ENCODE data around the gene LYPD5. TPM values are rescaled to one million over a fixed set of nuclear protein-coding genes. Genes with fewer than 3 reads are reported as not detected.

Gene LYPD5
- total and polyA plus RNA-seq, 2 of the 8 experiments (the other 6 are each of a cell fraction or from before 2014, with no cell fraction given) = 0.74 to 4.3 TPM

GRCh38 chr19:43782689-43783231 lies 19.5 kb downstream of the LYPD5 start:
- peaks cover 0 to 4% of the 10 kb centered on the region in 2 experiments for H4K20me1 ChIP-seq (replicated peaks in 1 of 2; ENCODE audit: control insufficient read depth in 1 of 2, insufficient read depth in 2 of 2, low read length in 2 of 2)
- peak overlapping the region; percentile 87 for H4K91ac ChIP-seq (replicated peaks; ENCODE audit: insufficient read length, low read length)
- H3K23me2 ChIP-seq (ENCODE audit: low read depth, low read length) = 0 out of 2 replicates have a peak, but pooled peaks cover 2% of the 10 kb centered on the region
- H3K4me2 ChIP-seq (ENCODE audit: insufficient read depth in 1 of 2, low read depth in 2 of 2, low read length in 2 of 2) = no peak overlapping the region
- H3K4me3 ChIP-seq (ENCODE audit: extremely low read depth in 1 of 4, insufficient read depth in 2 of 4, low read depth in 3 of 4, low read length in 4 of 4) = no peak overlapping the region
- H3K9me3 ChIP-seq (ENCODE audit: insufficient read depth in 2 of 2, low read depth in 1 of 2, low read length in 1 of 2) = no peaks in the 10 kb centered on the region
- ChIA-PET POLR2A (ENCODE audit: partially characterized antibody) (no interaction called here), CTCF (ENCODE audit: partially characterized antibody) (interaction anchor here (37.0 kb wide), 1 partner anchor 26 kb away, joined by 703 read pairs; the partner anchor contains the start of gene SMG9)
- WGBS, 2 experiments (ENCODE audit: extremely low coverage in 1 of 2, insufficient coverage in 1 of 2, insufficient read length in 1 of 2, insufficient replicate concordance in 2 of 2, low coverage in 1 of 2, low lambda C conversion rate in 2 of 2, missing lambda C conversion rate in 1 of 2) = 87% methylated on average over 19 of the region's 24 CpGs; no CpG with 5 or more reads in 1 of the 2 experiments
- DNase-seq (ENCODE audit: low read depth in 1 of 2, low spot score in 2 of 2) = no peak
- H2BK120ac ChIP-seq (replicated peaks; ENCODE audit: low read depth, low read length) = no peak overlapping the region
- no peak overlapping the region for H2BK20ac ChIP-seq (ENCODE audit: low read length)
- no peaks in the 10 kb centered on the region; a peak in 1 of 7 replicates for H3K27me3 ChIP-seq (replicated peaks in 1 of 4; ENCODE audit: control insufficient read depth in 3 of 4, extremely low read depth in 1 of 4, insufficient read depth in 3 of 4, low read length in 3 of 4)
- H2BK12ac ChIP-seq (ENCODE audit: low read depth, low read length) = peak overlapping the region; percentile 84; the same call in 1 of the 2 replicates
- H2AFZ ChIP-seq (ENCODE audit: low read length) = no peak overlapping the region
- H3K79me1 ChIP-seq (ENCODE audit: low read depth, low read length) = no peaks in the 10 kb centered on the region; the same call in 1 of the 2 replicates
- H2AK5ac ChIP-seq (ENCODE audit: low read depth, low read length) = 0 out of 2 replicates have a peak overlapping the region, but pooled peaks have one; percentile 40
- no peak overlapping the region for H3K4ac ChIP-seq (replicated peaks; ENCODE audit: insufficient read length, low read depth, low read length)
- H3K4me1 ChIP-seq (replicated peaks in 1 of 4; ENCODE audit: control insufficient read depth in 3 of 4, insufficient read depth in 4 of 4, low read length in 3 of 4) = peaks cover 0 to 9% (median 5%) of the 10 kb centered on the region in 4 experiments; a peak in 5 of 7 replicates
- no peak overlapping the region for H3K9ac ChIP-seq (replicated peaks in 1 of 4; ENCODE audit: extremely low read depth in 1 of 4, low read depth in 3 of 4, low read length in 3 of 4)
- no peak overlapping the region for H3K27ac ChIP-seq (ENCODE audit: low read depth, low read length)
- H3K36me3 ChIP-seq (ENCODE audit: control insufficient read depth in 2 of 4, insufficient read depth in 4 of 4, low read length in 3 of 4) = no peaks in the 10 kb centered on the region
- FAIRE-seq = no peak
- TF ChIP-seq BCL11A (IDR thresholded peaks at IDR 0.05; ENCODE audit: low read depth in 2 of 2, low read length in 2 of 2) (no peak), TCF12 (IDR thresholded peaks at IDR 0.05; ENCODE audit: low read depth, low read length) (no peak), SP1 (IDR thresholded peaks at IDR 0.05; ENCODE audit: low read depth, low read length) (no peak), TAF1 (IDR thresholded peaks at IDR 0.05; ENCODE audit: low read depth, low read length) (no peak), CHD1 (IDR thresholded peaks at IDR 0.05; ENCODE audit: low read depth, low read length) (no peak), CBX8 (IDR thresholded peaks at IDR 0.05; ENCODE audit: borderline replicate concordance, low read depth, low read length) (no peak), FOSL1 (IDR thresholded peaks at IDR 0.05; ENCODE audit: insufficient read depth, low read depth, low read length) (no peak), SUZ12 (IDR thresholded peaks at IDR 0.05; ENCODE audit: low read length) (no peak), POLR2A (IDR thresholded peaks at IDR 0.05; ENCODE audit: control extremely low read depth in 1 of 2, low read depth in 2 of 2, low read length in 2 of 2) (no peak), ASH2L (IDR thresholded peaks at IDR 0.05; ENCODE audit: low read length) (no peak), SP2 (IDR thresholded peaks at IDR 0.05; ENCODE audit: low read length) (no peak), E2F6 (IDR thresholded peaks at IDR 0.05) (no peak), RNF2 (IDR thresholded peaks at IDR 0.05; ENCODE audit: borderline replicate concordance, low read depth, low read length, missing control alignments, poor library complexity, severe bottlenecking) (no peak), SIX5 (IDR thresholded peaks at IDR 0.05; ENCODE audit: low read depth, low read length) (no peak)
- no peak overlapping the region for H4K8ac ChIP-seq (ENCODE audit: extremely low read depth, insufficient read depth, low read length)
- no peak overlapping the region for H3K23ac ChIP-seq (ENCODE audit: insufficient read length)
- peak overlapping the region; percentile 87 for H2BK5ac ChIP-seq (ENCODE audit: low read depth, low read length)
- no peak overlapping the region for H3K14ac ChIP-seq (ENCODE audit: insufficient read length)
- no peak overlapping the region for H3K56ac ChIP-seq (replicated peaks; ENCODE audit: insufficient read length, low read depth, low read length)
- no peaks in the 10 kb centered on the region for H3K79me2 ChIP-seq (ENCODE audit: control insufficient read depth in 1 of 2, insufficient read depth in 2 of 2, low read length in 2 of 2)
- H2BK15ac ChIP-seq (ENCODE audit: low read length) = peak overlapping the region; percentile 75
- H4K5ac ChIP-seq (ENCODE audit: insufficient read length, low read depth, low read length) = no peak overlapping the region
- H3K18ac ChIP-seq (ENCODE audit: extremely low read depth, low read length) = peak overlapping the region; percentile 32; the same call in 1 of the 2 replicates
